SH-SY5Y (cell line): ENCODE measurements around the gene NECTIN1.

ENCODE experiments used
- GATA2 ChIP-seq: IDR thresholded peaks from 2 replicates; pipeline ENCODE4 v1.6.1; 2011; ENCODE audit warnings: mild to moderate bottlenecking, low read depth, low read length
- GATA3 ChIP-seq: IDR thresholded peaks from 2 replicates; pipeline ENCODE4 v1.6.1; 2011; ENCODE audit warnings: low read depth, mild to moderate bottlenecking, low read length, moderate library complexity

DNA sequence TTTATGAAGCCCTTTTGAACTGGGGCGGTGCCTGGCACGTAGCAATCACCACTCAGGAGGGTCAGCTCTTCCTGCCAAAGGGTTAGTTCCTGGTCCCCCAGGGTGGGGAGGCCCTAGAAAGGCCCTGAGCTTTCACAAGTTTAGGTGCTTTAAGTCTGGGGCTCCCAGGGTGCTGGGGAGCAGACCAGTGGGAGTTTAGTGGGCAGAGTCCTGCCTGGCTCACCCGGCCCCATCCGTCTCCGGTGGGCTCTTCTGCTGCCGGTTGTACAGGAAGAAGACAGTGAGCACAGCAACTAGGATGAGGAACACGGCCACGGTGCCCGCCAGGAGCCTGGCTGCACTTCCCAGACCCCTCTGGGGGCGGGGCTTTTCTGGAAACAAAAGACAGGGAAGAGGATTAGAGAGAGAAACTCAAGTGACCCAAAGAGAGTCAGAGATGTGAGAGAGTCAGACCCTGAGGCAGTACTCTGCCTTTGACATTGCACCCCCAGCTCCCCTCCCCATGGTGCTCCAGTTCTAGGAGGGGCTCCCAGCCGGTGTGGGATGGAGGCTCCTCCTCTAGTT, 89.3 kb downstream of the NECTIN1 start:
- TF ChIP-seq GATA2 (no peak), GATA3 (no peak)
